ENCODE results near the gene GTSE1.
A peak's percentile ranks its signal among the peaks of the same experiment; 100 is the strongest.

The GTSE1 gene

DNA sequence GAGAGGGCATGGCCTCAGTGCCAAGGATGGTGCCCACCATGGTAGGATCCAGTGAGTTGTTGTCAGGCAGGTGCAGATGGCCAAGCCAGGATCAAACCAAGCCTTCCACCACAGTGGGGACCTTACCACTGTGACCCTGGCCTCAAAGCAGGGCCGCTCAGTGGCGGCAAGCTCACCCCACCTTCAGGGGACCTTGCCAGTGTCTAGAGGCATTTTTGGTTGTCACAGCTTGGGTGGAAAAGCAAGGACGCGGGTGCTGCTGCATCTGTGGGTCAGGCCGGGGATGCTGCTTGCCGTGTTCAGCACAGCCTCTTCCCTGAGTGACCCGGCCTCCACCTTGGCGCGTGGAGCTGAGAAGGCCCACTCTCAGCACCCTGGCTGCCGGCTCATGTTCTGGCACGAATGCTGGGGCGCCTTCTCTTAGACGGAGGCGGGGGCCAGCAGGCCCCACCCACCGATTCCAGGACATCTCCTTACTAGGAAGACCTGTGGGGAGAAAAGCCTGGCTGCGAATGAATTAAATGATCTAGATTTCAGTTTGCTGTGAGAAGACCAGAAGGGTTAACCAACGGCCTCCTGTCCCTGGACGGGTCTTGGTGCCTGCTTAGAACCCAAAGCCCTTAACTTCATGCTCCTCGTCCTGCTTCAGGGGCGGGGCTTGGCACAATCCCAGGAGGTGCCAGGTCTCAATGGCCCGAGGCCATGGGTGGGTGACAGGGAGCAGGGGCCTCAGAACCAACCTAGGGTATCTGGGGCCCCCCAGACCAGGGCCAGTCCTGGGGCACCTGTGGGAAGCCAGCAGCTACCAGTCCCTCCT, 57.7 kb downstream of the GTSE1 start:
- no peak for DNase-seq

DNA sequence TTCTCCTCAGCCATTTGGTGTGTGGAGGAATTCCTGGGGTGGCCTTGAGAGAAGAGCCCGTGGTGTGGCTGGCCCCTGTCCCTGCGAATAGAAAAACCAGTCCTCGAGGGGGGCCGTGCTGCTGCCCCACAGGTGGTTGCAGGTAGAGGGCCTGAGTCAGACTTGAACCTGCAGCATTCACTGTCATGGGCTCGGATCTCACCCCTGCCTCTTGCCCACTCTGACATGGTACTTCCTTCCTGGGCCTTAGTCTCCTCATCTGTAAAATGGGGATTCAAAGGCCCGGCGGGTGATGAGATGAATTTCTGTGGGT, 58.3 kb downstream of the GTSE1 start:
- no peak for DNase-seq

DNA sequence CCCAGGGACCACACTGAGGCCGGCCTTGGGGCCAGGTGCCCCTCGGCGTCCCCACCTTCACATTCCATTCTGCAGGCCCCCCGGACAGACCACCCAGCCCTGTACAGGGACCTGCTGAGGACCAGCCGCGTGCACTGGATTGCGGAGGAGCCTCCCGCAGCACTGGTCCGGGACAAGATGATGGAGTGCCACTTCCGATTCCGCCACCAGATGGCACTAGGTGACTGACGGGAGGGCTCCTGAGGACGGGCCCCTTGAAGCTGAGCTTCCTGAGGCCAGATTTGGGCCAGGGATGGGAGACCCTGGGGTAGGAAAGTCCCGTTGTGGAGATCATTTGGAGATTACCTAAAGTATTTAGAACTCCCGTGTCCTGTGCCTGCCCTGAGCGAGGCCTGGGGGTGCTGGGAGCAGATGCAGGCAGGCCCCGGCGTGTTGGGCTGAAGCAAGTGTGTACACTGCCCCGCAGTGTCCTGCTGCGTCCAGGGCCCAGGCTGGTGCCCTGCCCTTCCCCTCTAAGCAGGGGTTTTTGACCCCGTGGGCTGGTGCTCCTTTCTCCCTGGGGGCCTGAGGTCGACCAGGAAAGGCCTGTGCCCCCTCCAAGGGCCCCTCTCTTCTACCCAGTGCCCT, 58.8 kb downstream of the GTSE1 start:
- DNase-seq, result peak; percentile 17

DNA sequence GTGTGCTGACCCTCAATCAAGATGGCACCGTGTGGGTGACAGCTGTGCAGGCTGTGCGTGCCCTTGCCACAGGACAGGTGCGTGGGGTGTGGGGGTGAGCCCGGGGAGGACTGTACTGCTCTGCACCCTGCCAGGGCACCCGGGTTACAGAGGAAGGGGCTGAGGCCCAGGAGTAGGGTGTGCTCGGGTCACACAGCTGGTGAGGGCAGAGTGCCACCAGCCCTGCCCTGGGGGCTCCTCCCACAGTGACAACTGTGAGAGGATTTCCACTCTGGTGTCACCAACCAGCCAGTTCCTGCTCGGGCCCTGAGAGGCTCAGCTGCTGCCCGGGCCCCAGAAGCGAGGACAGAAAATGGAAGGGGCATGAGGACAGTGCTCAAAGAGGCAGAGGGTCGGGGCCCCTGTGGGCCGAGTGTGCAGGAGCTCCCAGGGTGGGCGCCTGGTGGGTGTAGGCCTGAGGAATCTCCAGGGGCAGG, 59.4 kb downstream of the GTSE1 start:
- DNase-seq, result no peak

DNA sequence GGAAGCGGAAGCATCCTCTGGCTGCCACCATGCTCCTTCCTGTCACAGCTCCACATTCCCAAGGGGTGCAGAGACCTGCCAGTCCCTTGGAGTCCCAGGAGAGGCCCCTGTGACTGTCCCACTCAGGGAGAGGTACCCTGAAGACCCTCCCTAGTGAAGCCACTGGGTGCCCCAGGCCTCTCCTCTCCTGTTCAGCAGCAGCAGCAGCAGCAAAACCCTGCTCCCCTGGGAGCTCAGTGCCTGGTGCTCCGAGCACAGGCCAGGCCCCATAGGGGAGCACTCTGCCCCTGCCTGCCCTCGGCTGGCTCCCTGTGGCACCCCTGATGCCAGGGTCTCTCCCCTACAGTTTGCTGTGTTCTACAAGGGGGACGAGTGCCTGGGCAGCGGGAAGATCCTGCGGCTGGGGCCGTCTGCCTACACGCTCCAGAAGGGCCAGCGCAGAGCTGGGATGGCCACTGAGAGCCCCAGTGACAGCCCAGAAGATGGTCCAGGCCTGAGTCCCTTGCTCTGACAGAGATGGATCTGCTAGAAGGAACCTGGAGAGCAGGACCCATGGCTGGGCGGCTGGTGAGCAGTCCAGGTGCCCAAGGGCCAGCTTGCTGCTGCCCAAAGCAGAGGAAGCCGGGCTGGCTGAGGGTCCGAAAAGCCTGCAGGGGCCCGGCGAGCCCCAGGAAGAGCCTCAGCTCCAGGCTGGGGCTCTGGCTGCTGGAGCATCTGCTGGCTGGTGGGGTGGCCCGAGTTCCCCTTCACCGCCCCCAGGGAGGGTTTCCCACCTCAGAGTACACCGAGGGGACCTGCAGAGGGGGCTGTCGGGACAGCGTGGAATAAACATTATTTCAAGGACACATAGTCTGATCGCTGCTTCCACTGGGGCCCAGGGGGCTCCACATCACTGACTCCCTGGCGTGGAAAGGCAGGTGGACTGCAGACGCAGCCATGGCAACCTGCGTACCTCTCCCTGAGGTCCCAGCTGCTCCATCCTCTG, 60.1 kb downstream of the GTSE1 start:
- no peak for DNase-seq

DNA sequence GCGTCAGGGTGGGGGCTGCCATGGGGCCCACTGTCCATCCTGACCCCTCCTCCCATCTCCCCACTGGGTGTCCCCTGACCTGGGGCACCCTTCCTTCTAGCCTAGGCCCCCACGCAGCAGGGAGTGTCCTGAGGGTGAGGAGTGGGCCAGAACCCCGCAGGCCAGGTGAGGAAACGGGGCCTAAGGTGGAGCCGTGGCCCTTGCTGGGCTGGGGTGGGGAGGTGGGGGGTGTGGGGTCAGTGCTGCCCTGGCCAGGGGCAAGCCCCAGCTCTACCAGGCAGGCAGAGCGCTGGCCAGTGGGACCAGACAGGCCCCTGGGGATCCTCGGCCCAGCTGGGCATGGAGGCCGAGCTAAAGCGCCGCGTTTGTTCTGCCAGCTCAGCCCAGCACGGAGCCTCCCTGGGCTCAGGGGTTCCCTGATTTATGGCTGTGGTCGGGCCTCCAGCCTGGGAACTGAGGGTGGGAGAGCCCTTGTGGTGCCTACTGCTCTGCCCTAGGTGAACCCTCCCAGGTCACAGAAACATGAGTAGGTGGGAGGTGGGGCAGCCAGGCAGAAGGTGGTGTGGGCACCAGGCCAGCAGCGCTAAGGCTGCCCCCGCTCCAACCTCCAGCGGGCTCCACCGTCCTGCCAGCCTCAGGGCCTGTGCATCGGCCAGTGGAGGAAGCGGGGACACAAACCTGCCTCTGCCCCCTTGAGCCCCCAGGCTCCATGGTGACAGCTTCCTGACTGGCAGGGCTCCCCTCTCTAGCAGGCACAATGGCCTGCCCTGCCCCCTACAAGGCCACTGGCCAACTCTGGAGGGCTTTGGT, 61.2 kb downstream of the GTSE1 start:
- DNase-seq, result no peak

DNA sequence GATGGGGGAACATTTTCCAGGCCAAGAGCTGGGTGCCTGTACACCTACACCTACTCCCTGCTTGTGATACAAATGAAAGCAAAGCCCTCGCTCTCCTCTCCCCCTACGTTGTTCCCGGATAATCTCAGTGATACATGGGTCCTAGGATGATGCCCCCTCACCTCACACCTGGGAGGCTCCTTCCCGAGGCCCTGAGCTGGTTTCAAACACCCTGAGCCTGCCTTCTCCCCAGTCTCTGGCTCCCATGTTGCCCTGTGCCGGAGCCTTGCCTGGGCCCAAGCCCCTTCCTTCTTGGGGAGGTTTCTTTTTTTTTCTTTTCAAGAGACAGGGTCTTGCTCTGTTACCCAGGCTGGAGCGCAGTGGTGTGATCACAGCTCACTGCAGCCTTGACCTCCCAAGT, 62.1 kb downstream of the GTSE1 start:
- DNase-seq, result no peak

DNA sequence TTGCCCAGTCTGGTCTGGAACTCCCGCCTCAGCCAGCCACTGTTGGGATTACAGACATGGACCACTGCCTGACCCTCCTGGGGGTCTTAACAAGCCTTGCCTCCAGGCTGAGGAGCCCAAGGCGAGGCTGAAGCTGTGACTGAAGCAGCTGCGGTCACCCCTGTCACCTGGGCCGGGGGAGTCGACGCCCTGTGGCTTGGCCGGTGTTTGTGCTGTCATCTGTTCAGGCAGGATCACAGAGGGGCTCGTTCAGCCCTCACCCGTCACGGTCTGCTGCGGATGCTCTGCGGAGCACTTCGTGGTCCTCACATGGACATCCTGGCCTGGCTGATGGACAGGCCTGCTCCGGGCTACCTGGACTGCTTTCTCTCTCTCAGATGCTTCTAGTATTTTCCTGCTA, 62.7 kb downstream of the GTSE1 start:
- DNase-seq, result no peak

DNA sequence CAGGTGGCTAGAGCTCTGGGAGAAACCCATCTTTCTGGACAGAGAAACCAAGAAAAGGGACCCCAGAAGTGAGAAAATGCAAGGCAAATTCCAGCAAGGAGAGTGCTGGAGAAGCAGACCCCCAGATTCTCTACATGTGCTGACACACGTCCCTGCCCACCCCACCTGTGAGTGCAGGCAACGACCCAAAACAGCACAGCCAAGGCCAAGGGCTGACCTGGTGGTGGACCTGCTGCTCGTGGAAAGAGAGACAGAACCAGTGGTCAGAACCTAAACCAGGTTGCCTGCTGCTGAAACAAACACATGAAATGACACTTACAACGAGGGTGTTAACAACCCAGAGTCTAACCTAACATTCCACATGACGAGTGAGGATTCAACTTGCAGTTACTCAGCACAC, 63.4 kb downstream of the GTSE1 start:
- no peak for DNase-seq

DNA sequence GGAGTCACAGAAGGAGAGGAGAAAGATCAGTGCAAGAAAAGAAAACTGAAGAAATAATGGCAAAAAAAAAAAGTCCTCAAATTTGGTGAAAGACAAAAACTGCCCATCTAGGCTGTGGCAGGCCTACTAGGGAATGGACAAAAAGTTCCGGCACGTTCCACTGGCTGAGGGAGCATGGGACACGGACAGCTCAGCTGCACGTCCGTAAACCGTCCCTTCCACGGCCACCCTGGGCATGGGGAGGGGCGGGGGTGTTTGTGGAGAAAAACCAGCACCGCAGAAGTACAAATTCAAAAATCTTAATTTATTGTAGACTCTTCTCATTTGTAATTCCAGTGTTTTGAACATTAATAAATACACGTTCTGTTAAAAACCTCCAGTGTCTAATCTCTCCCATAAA, 64.2 kb downstream of the GTSE1 start:
- DNase-seq, result no peak

DNA sequence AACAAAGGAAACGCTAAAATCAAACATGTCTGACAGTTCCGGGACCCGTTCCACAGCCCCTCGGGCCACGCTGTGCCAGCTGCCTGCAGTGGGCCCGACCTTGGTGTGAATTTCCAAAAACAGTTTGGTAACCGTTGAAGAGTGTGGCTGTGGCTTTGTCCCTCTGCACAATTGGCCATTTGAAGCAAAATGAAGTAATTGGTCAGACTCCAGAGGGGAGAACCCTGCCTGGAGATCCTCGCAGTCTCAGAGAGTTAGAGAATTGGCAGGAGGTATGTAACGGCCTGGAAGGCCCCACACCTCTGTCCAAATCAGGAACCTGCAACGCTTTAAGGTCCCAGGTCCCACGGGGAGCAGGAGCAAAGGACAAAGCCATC, 65.1 kb downstream of the GTSE1 start:
- no peak for DNase-seq

DNA sequence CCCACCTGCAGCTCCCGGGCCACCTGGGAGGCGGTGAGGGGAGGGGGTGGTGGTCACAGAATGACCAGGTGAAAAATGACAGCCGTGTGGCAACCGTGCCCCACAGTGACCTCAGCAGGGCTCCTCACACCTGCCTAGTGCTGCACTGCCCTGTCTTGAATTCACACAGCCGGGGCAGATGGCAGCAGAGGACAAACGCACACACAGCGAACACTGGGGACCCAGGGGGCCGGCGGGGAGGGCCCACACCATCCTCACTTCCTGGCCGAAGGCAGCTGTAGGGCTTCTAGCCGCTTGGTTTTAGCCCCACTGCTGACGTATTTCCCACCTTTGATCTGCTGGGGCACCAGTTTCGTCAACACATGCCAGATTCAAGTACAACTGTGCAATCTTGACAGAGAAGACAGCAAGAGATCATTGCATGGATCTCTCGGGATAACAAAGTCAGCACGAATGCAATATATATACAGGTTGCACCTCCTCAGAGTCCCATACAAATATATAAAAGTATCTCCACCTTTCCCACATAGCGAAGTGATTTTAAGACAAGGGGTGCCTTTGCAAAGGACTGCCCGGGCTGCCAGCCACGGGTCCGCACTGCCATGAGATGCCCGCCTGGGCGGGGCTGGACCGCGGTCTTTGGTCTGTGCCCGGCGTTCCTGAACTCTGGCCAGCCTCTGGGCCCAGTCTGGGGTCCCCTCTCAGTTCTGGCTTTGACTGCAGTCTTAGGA, 65.7 kb downstream of the GTSE1 start:
- no peak for DNase-seq

DNA sequence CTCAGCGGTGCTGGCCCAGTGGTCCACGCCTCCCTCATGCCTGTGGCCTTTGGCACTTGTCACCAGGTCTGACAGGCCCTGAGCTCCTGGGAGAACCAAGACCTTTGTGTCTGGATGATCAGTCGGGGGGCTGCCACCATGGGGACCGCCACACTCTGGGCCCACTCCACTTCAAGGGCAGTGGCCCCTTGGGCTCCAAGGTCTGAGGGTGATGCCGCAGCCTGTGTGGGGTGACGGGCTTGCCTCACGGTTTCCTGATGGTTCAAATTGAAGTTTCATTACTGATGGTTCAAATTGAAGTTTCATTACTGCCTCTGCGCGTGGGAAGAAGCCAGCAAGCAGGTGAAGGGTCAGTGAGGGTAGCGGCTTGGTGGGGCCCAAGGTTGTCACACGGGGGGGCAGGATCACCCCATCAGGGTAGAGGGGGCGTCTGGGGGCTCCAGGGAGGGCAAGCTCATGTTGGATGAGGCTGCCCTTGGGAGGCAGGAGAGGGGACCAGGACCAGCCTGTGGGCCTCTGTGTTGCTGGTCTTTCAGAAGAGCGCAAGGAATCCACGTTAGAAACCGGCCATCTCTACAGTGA, 66.4 kb downstream of the GTSE1 start:
- DNase-seq, result no peak

DNA sequence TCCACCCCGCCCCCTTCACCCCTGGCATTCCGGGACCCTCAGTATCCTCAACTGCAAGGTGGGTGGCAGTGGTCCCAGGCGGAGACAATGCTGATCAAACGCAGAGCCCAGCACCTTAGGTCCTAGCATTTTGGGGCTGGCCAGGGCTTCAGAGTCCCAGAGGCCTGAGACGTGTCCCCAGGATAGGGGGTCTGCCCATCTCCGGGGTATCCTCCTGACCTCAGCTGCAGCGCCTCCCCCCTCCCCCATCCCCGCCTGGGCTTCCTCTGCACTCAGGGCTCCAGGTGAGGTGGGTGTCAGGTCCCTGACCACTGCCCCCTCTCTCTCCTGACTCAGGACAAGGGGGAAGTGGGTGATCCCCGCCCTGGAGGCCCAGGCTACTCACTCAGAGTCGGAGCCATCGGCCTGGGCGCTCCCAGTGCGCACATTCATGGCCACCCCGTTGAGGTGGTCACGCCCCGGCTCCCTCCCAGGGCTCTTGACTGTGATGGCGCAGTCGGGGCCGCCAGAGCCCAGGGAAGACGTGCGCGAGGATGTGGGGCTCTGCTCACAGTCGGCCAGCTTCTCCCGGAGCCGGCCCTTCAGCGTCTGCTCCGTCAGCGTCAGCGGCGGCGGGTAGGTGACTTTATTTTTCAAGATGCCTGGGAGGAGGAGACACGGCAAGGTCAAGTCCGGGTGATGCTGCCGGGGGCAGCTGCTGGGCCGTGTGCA, 67.1 kb downstream of the GTSE1 start:
- no peak for DNase-seq

DNA sequence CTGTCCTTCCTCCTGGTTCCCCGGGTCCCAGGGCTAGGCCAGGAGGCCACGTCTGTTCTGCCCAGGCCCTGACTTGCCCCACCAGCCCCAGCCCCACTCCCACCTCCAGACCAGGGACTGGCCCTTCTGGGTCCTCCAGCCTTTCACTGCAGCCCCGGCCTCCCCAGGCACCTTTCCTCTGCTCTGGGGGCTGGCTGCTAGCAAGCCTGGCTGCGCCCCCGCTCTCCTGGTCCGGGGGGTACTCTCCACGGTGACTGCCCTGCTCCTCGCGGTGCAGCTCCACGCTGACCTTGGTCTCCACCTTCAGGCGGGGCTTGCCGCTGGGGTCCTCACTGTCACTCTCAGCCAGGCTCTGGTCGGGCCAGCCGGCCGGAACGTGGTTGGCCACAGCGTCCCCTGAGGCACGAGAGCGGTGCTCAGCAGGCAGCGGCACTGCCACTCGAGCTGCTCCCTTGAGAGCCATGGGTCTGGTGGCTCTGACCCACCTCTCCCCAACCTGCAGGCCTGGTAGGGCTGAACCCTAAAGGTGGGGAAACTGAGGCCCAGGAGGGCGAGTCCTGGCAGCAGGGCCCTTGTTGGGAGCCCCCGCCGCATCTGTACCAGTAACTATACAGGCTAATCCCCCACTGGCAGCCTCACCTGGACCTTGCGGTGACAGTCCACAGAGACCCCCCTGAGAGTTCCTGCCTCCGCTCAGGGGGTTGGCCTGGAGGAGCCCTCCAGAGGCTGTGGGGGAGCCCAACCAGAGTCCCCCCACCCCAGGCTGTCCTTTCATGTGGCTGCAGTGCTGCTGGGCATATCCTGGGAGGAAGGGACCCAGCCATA, 67.9 kb downstream of the GTSE1 start:
- no peak for DNase-seq

DNA sequence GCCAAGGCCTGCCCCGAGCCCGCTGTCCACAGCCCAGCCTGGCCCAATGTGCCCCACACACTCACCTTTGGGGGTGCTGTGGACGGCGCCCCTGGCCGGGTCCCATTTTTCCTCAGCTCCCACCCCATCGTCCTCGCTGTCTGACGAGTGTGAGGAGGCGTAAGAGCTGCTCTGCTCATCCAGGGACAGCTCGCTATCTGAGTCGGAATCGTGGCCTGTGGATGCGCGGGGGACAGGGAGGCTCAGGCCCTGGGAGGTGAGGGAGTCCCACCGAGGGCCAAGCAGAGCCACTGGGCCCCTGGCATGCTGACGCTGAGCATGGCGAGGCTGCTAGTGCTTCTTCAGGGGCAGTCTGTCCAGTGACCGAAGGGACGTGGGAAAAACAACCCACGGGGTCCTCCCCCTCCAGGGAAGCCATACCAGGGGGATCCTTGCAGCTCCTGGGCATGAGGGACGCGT, 68.5 kb downstream of the GTSE1 start:
- DNase-seq, result no peak

DNA sequence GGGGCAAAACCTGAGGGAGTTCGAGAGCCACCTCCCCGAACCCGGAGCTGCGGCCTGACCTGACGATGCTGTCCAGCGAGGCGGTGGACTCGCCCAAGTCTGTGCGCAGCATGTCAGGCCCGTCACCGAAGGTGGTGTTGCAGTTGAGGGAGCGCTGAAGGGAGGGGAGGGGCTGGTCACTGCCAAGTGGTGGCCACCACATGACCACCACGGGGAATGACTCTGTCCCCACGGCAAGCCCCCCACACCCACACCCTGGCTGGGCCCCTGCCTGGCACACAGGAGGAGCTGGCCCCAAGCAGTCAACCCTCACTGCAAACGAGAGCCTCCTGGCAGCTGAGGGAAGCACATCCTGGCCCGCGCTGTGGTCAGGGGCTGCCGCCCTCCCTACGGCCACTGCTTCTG, 69.7 kb downstream of the GTSE1 start:
- no peak for DNase-seq

DNA sequence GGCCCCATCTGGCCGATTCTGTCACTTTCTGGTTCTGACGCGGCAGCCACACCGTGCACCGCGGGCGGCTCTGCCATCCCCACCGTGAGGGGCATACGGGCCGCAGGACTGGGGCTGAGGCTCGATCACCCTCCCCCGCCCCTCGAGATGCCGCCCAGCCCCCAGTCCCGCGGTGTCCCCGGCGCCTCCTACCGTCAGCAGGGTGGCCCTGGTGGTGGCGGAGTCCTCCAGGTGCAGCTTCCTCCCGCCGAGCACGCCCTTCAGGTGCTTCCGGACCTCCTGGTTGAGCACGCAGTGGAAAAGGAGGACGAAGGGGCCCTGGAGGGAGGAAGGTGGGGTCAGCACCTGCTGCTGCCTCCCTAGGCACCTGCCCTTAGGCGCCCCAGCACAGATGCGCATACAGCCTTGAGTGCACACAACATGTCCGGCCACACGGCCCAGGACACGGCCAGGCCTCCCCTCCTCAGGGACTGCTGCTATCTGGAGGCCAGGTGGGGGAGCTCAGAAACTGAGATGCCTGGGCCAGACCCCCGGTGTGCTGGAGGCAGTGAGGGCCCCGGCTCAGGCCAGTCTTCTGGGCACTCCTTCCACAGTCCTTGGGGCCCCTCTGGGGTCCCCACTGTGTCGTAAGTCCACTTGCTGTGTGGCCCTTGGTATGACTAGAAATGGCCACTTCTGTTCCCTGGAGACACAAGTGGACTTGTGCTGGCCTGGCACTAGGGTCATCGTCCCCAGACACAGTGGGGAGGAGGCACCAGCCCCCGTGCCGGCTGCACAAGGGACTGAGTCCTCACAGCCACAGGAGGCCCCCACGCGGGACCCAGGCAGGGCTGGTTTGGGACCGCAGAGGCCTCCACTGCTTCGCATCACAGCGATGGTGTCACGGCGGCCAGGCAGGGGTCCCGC, 70.4 kb downstream of the GTSE1 start:
- peak; percentile 16 for DNase-seq

DNA sequence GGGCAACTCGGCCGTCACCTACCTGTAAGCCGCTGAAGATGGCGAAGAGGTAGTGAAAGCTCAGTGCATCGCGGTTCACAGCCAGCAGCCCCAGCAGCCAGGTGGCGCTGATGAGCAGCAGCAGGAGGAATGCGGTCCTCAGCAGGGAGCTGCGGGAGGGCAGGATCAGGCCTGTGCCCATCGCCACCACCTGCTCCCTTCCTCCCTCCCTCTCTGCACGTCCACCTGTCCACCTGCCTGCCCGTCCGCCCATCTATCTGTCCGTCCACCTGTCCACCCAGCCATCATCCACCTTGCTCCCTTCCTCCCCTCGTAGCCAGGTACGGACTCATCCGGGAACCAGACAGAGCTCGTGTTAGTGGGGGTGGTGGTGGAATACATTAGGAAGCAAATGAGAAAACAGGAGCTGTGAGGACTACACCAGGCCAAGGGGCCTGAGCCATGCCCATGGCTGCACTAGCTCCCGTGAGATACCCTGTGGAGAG, 71.1 kb downstream of the GTSE1 start:
- DNase-seq, result peak; percentile 53
